T-helper 2 cell treated with Interferon-gamma antibody and Interleukin-4, amounts not matched to agents 5 μg/mL and 100 μg/mL, for 36 hours (primary cell): ENCODE data around the gene DERL3.

Source experiments
- DNase-seq: peaks from one replicate; pipeline ENCODE4 v3.0.0; 2021; ENCODE audit warnings: low spot score
- H3K27ac Mint-ChIP-seq: one replicate; pipeline ENCODE4 v1.8.0; 2021; ENCODE audit warnings: mild to moderate bottlenecking, mixed read lengths
- H3K27me3 Mint-ChIP-seq: one replicate; pipeline ENCODE4 v1.8.0; 2021; ENCODE audit warnings: low read depth, mixed read lengths
- H3K36me3 Mint-ChIP-seq: one replicate; pipeline ENCODE4 v1.8.0; 2021; ENCODE audit warnings: low read depth, mixed read lengths
- H3K4me1 Mint-ChIP-seq: one replicate; pipeline ENCODE4 v1.8.0; 2021; ENCODE audit warnings: low read depth, mixed read lengths
- H3K4me3 Mint-ChIP-seq: one replicate; pipeline ENCODE4 v1.8.0; 2022; ENCODE audit warnings: mild to moderate bottlenecking, moderate library complexity, mixed read lengths
- H3K9me3 Mint-ChIP-seq: one replicate; pipeline ENCODE4 v1.8.0; 2021; ENCODE audit warnings: mixed read lengths

The DERL3 gene

DNA sequence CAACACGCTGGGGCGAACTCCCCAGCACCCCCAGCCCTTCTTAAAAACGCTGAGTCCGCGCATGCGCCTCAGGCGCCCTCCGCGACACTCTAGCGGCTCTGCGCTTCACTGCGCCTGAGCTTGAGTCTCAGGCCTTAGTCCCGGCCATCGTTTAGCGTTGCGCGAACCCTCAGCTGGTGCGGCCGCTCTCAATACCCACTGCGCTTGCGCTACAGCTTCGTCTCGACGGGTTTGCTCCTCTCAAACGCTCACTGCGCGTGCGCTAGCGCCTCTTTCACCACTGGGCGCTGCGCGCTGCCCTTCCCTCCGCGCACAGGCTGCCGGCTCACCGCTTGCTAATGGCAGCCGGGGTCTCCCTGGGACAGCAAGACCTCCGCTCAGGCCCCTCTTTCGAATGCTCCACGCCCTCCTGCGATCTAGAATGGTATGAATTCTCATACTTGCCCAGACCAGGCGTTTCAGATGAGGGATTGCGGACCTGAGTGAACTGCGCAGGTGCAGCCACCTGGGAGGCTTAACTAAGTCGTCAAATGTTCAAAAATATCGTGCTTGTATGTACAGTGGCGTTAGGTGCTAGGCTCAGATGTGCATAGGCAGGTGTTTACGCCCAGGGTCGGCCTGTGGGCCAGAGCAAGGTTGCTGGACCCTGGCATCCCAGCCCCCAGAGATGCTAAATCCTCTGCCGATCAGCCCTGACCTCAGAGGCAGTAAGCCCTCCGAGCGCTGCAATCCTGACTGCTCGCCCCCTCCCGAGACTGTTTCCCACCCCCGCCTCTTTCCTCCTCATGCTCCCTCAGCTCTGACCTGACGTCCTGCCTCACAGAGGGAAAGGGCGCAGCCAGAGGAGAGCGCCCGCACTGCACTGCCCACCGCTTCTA is 19.0 kb upstream of the DERL3 start, which contains the start of gene SLC2A11:
TSS of gene SLC2A11 (plus strand) at position 270 of the 878 bp plus-strand sequence. CDS start at position 395, 125 bp downstream.
- Mint-ChIP-seq H3K36me3 (no peaks in the 10 kb centered on the region), H3K4me3 (peak within 1 kb of the TSS; percentile 92), H3K27me3 (peaks cover 7% of the 10 kb centered on the region), H3K4me1 (peaks cover 17% of the 10 kb centered on the region), H3K27ac (peak within 1 kb of the TSS; percentile 86), H3K9me3 (no peaks in the 10 kb centered on the region)
- DNase-seq, result peak; percentile 97

GRCh38 chr22:23856721-23857605 is 18.2 kb upstream of the DERL3 start:
- Mint-ChIP-seq H3K4me1 (peaks cover 13% of the 10 kb centered on the region), H3K4me3 (peak overlapping the region; percentile 92)
- peak; percentile 24 for DNase-seq

DNA sequence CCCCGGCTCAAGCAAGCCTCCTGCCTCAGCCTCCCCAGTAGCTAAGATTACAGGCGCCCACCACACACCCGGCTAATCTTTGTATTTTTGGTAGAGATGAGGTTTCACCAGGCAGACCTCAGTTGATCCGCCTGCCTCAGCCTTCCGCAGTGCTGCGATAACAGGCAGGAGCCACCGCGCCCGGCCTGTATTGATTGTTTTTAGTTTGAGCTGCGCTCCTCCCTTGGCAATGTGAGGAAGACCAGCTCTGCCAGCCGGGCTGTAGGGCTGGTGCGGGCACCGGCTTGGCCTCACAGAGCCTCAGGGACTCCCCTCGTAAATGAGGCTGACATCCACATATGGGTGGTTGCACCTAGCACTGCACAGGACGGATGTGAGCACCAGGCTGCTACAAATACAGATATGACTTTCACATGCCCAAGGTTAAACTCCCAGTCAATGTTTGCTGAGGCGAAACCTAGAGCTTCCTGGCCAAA is 11.4 kb upstream of the DERL3 start:
- Mint-ChIP-seq H3K36me3 (no peaks in the 10 kb centered on the region), H3K4me3 (no peak overlapping the region), H3K27ac (no peak overlapping the region), H3K4me1 (peaks cover 1% of the 10 kb centered on the region), H3K9me3 (no peaks in the 10 kb centered on the region), H3K27me3 (peaks cover 5% of the 10 kb centered on the region)
- DNase-seq, result no peak

More at GRCh38 chr22:23856721-23857605, 18.2 kb upstream of the DERL3 start:
- Mint-ChIP-seq H3K27me3 (peaks cover 7% of the 10 kb centered on the region), H3K9me3 (no peaks in the 10 kb centered on the region), H3K27ac (peak overlapping the region; percentile 86), H3K36me3 (no peaks in the 10 kb centered on the region)

- Mint-ChIP-seq H3K9me3 (no peaks in the 10 kb centered on the region), H3K4me3 (no peak overlapping the region), H3K4me1 (peaks cover 1% of the 10 kb centered on the region), H3K36me3 (no peaks in the 10 kb centered on the region), H3K27ac (no peak overlapping the region), H3K27me3 (peaks cover 5% of the 10 kb centered on the region)
- peak; percentile 85 for DNase-seq
Measured at GRCh38 chr22:23849009-23850006, 10.5 kb upstream of the DERL3 start.

- H3K9me3 Mint-ChIP-seq, result no peaks in the 10 kb centered on the region
- H3K4me1 Mint-ChIP-seq, result peaks cover 1% of the 10 kb centered on the region
- no peak overlapping the region for H3K27ac Mint-ChIP-seq
Measured at GRCh38 chr22:23847991-23848864, 9.4 kb upstream of the DERL3 start.

DNA sequence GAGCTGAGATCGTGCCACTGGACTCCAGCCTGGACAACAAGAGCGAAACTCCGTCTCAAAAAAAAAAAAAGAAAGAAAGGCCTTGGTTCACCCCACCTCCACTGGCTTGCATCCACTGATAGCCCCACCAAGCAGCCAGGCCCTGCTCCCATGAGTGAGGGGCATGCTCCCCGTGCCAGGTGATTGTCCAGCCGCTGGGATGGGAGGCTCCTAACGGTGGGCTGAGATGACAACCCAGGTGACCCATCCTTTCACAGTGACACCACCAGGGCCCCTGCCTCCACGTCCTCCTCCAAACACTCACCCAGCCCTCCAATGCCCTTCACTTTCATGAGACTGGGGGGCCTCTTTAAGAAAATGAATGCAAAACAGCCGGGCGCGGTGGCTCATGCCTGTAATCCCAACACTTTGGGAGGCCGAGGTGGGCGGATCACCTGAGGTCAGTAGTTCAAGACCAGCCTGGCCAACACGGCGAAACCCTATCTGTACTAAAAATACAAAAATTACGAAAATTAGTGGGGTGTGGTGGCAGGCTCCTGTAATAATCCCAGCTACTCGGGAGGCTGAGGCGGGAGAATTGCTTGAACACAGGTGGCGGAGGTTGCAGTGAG is 8.6 kb upstream of the DERL3 start:
- H3K4me3 Mint-ChIP-seq, result no peak overlapping the region
- no peaks in the 10 kb centered on the region for H3K36me3 Mint-ChIP-seq
- H3K9me3 Mint-ChIP-seq, result no peaks in the 10 kb centered on the region
- peaks cover 5% of the 10 kb centered on the region for H3K27me3 Mint-ChIP-seq
- no peak overlapping the region for H3K27ac Mint-ChIP-seq
- no peak for DNase-seq
- H3K4me1 Mint-ChIP-seq, result peaks cover 1% of the 10 kb centered on the region

More at GRCh38 chr22:23847991-23848864, 9.4 kb upstream of the DERL3 start:
- Mint-ChIP-seq H3K4me3 (no peak overlapping the region), H3K36me3 (no peaks in the 10 kb centered on the region), H3K27me3 (peaks cover 5% of the 10 kb centered on the region)
- no peak for DNase-seq

GRCh38 chr22:23846081-23846469 is 7.3 kb upstream of the DERL3 start:
- no peak overlapping the region for H3K27ac Mint-ChIP-seq
- no peak for DNase-seq
- peaks cover 3% of the 10 kb centered on the region for H3K27me3 Mint-ChIP-seq
- no peaks in the 10 kb centered on the region for H3K9me3 Mint-ChIP-seq
- H3K4me1 Mint-ChIP-seq, result peaks cover 1% of the 10 kb centered on the region
- no peak overlapping the region for H3K4me3 Mint-ChIP-seq
- H3K36me3 Mint-ChIP-seq, result no peaks in the 10 kb centered on the region

DNA sequence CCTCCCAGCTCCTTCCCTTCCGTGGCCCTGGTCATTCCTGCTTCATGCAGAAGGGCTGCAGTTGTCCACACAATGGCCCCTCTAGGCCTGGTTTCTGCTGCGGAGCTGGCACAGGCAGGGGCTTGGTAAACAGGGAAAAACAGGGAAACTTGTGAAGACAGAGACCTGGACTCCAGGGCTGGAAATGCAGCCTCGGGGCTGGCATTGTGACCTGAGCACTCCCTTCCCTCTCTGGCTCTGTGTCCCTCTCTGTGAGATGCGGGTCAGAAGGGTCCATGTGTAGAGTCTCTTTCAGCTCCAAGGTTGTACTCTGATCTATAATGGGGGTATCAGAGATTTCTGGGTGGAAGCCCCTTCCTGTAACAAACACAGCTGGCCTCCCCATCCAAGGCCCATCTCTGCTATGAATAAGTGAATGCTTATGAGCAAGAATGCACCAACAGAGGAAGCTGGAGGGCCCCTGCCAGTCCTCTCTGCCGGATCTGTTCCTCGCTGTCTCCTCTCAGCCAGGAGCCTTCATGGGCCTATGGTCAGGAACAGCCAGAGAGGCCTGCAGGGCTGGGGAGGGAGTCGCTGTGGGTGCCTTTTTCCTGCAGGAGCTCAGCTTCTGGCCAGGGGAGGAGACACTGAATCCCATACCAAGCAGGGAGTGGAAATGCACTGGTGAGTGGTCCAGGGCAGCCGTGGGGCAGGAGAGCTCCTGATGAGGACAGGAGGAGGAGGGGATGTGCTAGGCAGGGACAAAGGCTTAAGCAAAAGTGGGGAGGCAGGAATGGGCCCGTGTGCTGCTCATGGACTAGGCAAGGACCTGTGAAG is 6.7 kb upstream of the DERL3 start:
- H3K4me3 Mint-ChIP-seq, result no peak overlapping the region
- H3K4me1 Mint-ChIP-seq, result peaks cover 1% of the 10 kb centered on the region
- H3K36me3 Mint-ChIP-seq, result no peaks in the 10 kb centered on the region
- DNase-seq, result no peak
- H3K9me3 Mint-ChIP-seq, result no peaks in the 10 kb centered on the region
- H3K27ac Mint-ChIP-seq, result no peak overlapping the region
- no peaks in the 10 kb centered on the region for H3K27me3 Mint-ChIP-seq

- Mint-ChIP-seq H3K27ac (no peak overlapping the region), H3K27me3 (no peaks in the 10 kb centered on the region), H3K36me3 (no peaks in the 10 kb centered on the region), H3K4me1 (peaks cover 4% of the 10 kb centered on the region), H3K4me3 (no peak overlapping the region), H3K9me3 (no peaks in the 10 kb centered on the region)
- DNase-seq, result no peak
Measured at GRCh38 chr22:23844739-23845202, 6.0 kb upstream of the DERL3 start.

- no peaks in the 10 kb centered on the region for H3K27me3 Mint-ChIP-seq
- no peaks in the 10 kb centered on the region for H3K9me3 Mint-ChIP-seq
- no peak overlapping the region for H3K4me3 Mint-ChIP-seq
- no peaks in the 10 kb centered on the region for H3K36me3 Mint-ChIP-seq
- no peak overlapping the region for H3K27ac Mint-ChIP-seq
- H3K4me1 Mint-ChIP-seq, result peaks cover 15% of the 10 kb centered on the region
- no peak for DNase-seq
Measured at GRCh38 chr22:23842599-23842998, 3.8 kb upstream of the DERL3 start.

DNA sequence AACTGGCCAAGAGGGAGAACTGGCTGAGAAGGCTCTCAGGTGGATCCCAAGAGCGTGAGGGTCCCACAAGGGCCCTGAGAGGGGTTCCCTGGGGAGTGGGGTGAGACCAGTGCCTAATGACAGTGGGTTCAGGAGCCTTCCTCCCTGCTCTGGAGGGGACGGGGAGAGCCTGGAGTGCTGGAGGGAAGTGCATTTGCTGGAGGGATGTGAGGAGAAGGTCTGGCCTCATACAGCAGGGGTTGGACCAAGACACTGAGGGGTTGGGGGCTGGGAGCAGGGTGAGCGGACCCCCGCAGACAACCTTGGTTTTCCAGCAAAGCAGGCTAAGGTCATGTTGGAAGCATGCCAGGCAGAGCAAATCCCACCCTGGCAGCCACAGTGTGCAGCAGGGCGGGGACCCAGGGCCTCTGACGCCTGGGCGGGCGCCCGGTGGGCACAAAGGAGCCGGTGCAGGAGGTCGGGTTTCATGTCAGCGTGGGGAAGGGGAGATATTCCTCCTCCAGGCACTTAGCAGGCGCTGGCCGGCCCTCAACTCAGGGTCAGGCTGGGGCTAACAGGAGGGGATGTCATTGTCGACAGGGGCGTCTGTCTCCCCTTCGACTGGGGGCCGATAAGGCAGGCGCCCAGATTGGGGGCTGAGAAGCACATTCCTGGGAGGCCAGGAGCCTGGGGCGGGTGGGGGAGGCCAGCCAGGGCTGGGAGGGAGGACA is 3.1 kb upstream of the DERL3 start:
- H3K27me3 Mint-ChIP-seq, result no peaks in the 10 kb centered on the region
- DNase-seq, result no peak
- H3K27ac Mint-ChIP-seq, result no peak overlapping the region
- no peak overlapping the region for H3K4me3 Mint-ChIP-seq
- peaks cover 15% of the 10 kb centered on the region for H3K4me1 Mint-ChIP-seq
- H3K9me3 Mint-ChIP-seq, result no peaks in the 10 kb centered on the region
- no peaks in the 10 kb centered on the region for H3K36me3 Mint-ChIP-seq
